HG02870 (cell line): ENCODE results near the gene NUP88.
"Not testable (repeated sequence)": the region's sequence is repeated elsewhere in the genome, so short reads cannot be mapped to it uniquely, and the experiment has no call there.

Source experiments
- ATAC-seq: cut with Tn5 transposase; IDR thresholded peaks from one replicate; pipeline ENCODE4 v1.9.1; 2021; ENCODE audit warnings: mild to moderate bottlenecking, moderate library complexity; ENCODE audit not compliant: unreplicated experiment

NUP88 gene

GRCh38 chr17:5419356-5419958 lies at the start of gene NUP88:
NUP88 (minus strand) TSS chr17:5419662; CDS start chr17:5419650, 12 bp downstream.
- peak; percentile 84 for ATAC-seq

GRCh38 chr17:5468075-5468473 lies 48.6 kb upstream of the NUP88 start:
- peak; percentile 12 for ATAC-seq

GRCh38 chr17:5467416-5467815 lies 48.0 kb upstream of the NUP88 start:
- ATAC-seq, result no peak

DNA sequence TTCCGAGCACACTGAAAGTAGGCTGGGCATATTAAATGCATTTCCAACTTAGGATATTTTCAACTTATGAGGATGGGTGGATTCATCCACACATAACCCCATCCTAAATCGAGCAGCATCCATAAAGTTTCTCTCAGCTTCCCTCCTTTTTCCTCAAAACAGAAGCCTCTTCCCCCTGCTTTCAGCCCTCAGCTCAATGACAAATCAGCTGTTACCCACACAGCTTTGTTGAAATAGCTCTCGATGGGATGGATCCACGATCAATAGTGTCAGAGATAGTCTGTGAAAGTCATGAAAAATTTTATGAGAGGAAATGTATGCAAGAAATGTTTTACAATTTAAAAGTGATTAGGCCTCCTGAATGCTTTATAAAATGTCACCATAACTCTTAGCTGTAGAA lies 46.8 kb upstream of the NUP88 start:
- no peak for ATAC-seq

DNA sequence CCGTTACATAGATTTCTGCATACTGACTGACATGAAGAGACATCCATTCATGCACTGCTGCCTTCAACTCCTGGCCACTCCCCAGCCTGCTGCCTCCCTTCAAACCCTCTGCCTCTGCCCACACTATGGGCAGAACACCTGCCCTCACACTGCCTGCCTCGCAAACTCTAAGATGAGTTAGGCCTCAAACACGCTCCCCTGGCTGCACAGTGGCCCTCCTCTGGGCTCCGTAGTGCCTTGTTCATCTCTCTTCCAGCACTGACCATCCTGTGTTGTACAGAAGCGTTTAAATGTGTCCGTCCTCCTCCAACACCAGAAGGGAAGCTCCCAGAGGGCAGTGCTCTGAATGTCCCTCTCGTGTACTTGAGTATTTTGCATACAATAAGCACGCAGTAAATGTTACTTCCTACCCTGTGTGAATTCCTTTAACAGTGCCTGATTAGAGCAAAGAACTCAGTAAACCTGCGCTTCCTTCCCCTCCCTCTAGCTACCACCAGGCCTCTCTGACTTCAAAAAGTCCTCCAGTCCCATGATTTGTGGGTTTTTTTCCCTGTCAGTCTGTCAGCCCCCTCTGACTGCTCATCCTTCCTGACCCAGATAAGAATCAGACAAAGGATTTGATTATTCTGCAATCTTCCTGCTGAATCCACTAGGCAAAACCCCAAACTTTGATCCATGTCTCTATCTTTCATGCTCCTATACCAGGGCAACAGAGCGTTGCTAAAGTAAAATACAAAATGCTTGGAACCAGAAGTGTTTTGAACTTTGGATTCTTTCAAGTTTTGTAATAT lies 45.5 kb upstream of the NUP88 start:
- ATAC-seq, result no peak

DNA sequence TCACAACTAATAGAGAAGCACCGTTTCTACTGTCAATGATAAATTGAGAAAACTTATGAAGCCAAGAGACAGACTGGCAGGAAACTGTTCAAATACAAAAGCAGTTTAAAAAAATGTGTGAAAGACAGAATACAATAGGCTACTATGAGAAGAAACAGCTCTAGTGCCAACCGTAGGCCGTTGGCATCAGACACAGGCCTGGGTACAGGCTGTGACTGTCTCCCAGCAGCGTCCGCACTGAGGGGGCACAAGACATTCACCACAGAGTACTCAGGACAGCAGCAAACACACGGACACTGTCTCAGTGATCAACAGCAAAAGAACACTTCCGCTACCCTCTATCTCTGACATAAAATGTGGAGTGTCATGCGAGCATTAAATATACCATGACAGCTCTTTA lies 27.3 kb upstream of the NUP88 start:
- ATAC-seq, result no peak

DNA sequence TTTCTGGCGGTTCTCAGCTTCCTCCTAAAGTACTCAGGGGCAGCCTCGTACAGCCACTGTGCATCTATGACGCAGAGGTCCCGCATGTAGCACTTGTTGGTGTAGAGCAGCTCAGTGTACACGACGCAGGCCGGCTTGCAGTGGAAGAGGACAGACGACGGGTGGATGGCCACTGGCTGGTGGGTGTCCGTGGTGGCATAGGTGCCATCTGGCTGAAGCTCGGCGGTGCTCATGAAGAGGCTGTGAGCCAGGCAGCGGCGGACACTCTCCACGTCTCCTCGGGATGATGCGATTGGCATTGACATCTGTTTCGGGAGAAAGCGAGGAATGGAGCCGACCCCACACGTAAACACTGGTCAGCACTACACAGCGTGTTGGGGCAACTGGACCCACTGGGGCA lies 24.7 kb upstream of the NUP88 start:
- ATAC-seq, result no peak

- ATAC-seq, result no peak
Observed at GRCh38 chr17:5443728-5444127, 24.3 kb upstream of the NUP88 start.

GRCh38 chr17:5439446-5439764 lies 19.9 kb upstream of the NUP88 start:
- no peak for ATAC-seq

DNA sequence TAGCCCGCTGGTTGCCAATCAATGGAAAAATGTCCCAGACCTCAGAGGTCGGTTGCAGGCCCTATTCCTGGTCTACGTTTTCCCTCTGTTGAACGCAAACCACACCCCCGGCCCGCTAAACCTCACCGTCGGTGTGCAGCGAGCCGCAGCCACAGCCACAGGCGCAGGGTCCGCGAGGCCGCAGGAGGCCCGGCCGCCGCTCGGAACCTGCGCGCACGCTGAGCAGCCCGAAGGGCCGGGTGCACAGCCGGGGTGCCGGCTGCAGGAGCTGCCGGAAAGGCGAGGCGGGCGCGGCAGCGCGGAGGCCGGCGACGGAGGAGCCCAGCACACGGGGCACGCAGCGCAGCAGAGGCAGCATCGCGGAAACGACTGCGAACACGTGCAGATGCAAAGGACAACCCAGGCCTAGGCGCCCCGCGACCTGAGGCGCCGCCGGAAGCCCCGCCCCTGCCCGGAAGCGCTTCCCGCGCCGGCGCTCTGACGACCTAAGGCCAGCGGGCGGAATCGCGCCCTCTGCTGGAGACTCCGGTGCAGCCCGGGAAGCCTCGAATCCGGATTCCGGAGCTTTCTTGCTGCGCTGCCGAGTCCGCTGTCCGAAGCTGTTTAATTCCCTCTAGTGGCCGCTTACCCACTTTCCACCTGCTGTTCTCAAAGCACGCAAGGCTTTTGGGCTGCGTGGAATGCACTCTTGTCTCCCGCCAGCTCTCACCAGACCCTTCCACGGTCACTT lies 19.4 kb upstream of the NUP88 start, which contains the start of gene C1QBP:
TSS of gene C1QBP (minus strand) at position 440 of the 730 bp plus-strand sequence. CDS start at position 358, 82 bp downstream.
- ATAC-seq, result peak; percentile 69

DNA sequence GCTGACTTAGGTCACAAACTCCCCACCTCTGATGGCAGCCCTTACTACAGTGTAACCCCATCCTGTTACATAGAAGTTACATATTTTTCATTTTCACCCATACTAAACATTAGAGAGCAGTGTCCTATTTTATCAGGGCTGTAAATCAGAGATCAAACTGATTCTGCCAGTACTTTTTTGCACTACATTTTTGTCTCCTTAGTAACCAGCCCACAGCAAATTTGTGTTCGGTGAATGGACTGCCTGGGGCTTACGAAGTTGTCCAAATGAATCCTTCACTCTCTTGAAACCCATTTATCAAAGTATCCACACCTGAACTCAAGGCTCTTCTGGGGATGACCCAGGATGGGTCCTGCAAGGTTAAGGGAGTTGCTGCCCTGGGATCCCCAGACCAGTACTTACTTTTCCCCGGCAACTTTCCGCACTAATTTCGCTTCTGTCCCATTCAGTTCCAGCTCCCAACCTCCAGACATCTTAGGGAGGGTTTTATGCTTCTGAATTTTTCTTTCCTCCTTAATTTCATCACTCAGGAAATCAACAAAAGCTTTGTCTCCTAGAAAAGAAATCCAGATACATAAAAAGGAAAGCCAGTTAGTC lies 18.4 kb upstream of the NUP88 start:
- ATAC-seq, result no peak

GRCh38 chr17:5435781-5436315 lies 16.4 kb upstream of the NUP88 start:
- not testable (repeated sequence) for ATAC-seq

- ATAC-seq, result no peak
Observed at GRCh38 chr17:5434984-5435383, 15.5 kb upstream of the NUP88 start.

GRCh38 chr17:5431949-5432556 lies 12.6 kb upstream of the NUP88 start:
- ATAC-seq, result no peak

DNA sequence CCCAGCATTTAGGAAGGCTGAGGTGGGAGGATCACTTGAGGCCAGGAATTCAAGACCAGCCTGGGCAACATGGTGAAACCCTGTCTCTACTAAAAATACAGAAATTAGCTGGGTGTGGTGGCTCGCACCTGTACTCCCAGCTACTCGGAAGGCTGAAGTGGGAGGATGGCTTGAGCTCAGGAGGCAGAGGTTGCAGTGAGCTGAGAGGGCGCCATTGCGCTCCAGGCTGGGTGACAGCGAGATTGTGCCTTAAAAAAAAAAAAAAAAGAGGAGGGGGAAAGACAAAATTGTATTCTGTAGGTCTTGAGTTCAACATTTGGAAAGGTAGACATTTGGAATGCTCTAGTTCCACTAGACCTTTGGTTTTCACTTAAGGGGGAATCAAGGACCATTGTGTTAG lies 11.8 kb upstream of the NUP88 start:
- not testable (repeated sequence) for ATAC-seq

- no peak for ATAC-seq
Observed at GRCh38 chr17:5430413-5430999, 11.0 kb upstream of the NUP88 start.

DNA sequence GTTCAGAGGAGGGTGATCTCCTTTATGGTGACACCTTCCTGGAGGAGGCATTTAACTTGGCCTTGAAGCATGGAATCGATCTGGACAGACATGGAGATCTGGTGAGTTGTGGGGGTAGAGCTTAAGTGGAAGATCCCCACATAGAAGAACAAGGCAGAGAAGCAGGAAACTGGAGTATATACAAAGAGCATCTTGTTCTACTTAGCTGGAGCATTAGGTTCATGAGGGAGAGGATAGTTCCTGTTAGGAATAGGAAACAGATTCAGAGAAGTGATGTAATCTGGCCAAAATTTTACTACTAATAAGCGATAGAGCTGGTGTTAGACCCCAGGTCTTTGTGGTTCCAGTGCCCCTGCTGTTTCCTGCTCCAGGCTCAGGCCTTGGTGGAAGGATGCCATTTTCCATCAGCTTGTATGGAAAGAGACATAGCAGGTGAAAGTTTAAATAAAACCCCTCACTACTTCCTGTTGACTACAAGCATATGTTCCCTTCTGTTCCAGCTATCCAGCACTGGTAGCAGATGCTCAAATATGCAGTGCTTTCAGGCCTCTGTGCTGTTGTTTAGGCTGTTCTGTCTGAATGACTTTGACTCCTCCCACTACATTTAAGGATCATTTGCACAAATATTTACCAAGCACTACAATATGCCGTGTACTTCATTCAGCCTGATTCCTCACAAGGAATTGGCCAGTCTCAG lies 9.9 kb upstream of the NUP88 start:
- no peak for ATAC-seq

GRCh38 chr17:5425826-5426225 lies 6.4 kb upstream of the NUP88 start:
- ATAC-seq, result no peak

DNA sequence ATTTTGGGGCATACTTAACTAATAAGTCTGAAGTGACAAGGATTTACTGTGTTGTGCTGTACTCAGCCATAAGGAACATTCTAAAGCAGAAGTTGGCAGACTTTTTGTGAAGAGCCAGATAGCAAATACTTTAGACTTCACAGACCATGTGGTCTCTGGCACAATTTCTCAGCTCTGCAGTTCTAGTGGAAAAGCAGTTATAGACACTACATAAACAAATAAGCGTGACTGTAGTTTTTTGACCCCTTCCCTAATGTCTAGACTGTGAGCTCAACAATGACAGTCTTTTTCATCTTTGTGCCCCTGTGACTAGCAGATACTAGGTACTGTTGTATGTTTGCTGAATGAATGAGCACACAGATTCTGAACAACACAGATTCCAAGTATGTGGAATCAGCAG lies 5.4 kb upstream of the NUP88 start:
- no peak for ATAC-seq

DNA sequence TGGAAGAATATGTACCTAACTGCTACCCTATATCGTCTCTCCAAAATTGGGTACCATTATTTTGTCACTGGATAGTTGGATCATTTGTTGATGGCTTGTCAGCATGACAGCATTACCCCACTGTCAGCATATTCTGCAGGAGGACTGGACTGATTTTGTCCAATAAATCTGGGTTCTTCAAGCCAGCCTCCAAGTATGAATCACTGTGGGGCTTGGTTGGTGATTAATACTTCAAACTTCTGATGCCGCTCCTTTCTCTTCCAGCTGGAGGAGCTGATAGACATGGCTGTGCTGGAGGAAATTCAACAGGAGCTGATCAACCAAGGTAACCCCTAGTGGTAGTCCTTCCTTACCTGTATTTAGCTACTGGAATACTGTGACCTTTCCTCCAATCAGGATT lies 3.0 kb upstream of the NUP88 start:
- no peak for ATAC-seq
